Loucy (cell line): ENCODE measurements around the gene ANKRD33B.

Experiments used
- H2AFZ ChIP-seq: fragments of 200-600 bp; sonication (generic); 2 replicates; pipeline ENCODE4 v1.6.0; 2016; ENCODE audit warnings: antibody characterized with exemption, mild to moderate bottlenecking, low read length, moderate library complexity
- H3F3A ChIP-seq: fragments of 200-600 bp; 2 replicates; pipeline ENCODE4 v1.6.0; 2016; ENCODE audit warnings: antibody characterized with exemption, low read depth, mild to moderate bottlenecking
- H3K27me3 ChIP-seq: fragments of 200-600 bp; sonication (generic); 2 replicates; pipeline ENCODE4 v1.6.1; 2014; ENCODE audit warnings: low read length, mild to moderate bottlenecking; ENCODE audit not compliant: insufficient read depth, poor library complexity, severe bottlenecking
- H3K36me3 ChIP-seq: fragments of 200-600 bp; sonication (generic); 2 replicates; pipeline ENCODE4 v1.6.1; 2016; ENCODE audit warnings: low read length; ENCODE audit not compliant: insufficient read depth
- H3K4me1 ChIP-seq: fragments of 200-600 bp; sonication (generic); 2 replicates; pipeline ENCODE4 v1.5.1; 2014; ENCODE audit warnings: low read length, mild to moderate bottlenecking; ENCODE audit not compliant: insufficient read depth, poor library complexity, severe bottlenecking
- H3K4me2 ChIP-seq: fragments of 200-600 bp; sonication (generic); 2 replicates; pipeline ENCODE4 v1.6.0; 2014; ENCODE audit warnings: antibody characterized with exemption, low read length, low read depth, mild to moderate bottlenecking; ENCODE audit not compliant: poor library complexity, severe bottlenecking
- H3K4me3 ChIP-seq: fragments of 200-600 bp; sonication (generic); 2 replicates; pipeline ENCODE4 v1.5.1; 2014; ENCODE audit warnings: low read length, mild to moderate bottlenecking, mixed read lengths; ENCODE audit not compliant: poor library complexity, severe bottlenecking
- H3K79me2 ChIP-seq: fragments of 200-600 bp; sonication (generic); 2 replicates; pipeline ENCODE4 v1.6.1; 2014; ENCODE audit warnings: low read length; ENCODE audit not compliant: insufficient read depth
- H3K9ac ChIP-seq: fragments of 200-600 bp; sonication (generic); 2 replicates; pipeline ENCODE4 v1.6.0; 2014; ENCODE audit warnings: mild to moderate bottlenecking, low read depth, low read length, moderate library complexity; ENCODE audit not compliant: poor library complexity, severe bottlenecking
- H3K9me2 ChIP-seq: fragments of 200-600 bp; sonication (generic); replicated peaks from 2 replicates; pipeline ENCODE4 v1.6.1; 2016; ENCODE audit warnings: low read depth, low read length, mixed read lengths
- H3K9me3 ChIP-seq: fragments of 200-600 bp; sonication (generic); 2 replicates; pipeline ENCODE4 v1.6.1; 2014; ENCODE audit warnings: mild to moderate bottlenecking, antibody characterized with exemption, low read length, low read depth; ENCODE audit not compliant: insufficient read depth
- H4K20me1 ChIP-seq: fragments of 200-600 bp; sonication (generic); 2 replicates; pipeline ENCODE4 v1.6.0; 2014; ENCODE audit warnings: antibody characterized with exemption, low read length, mild to moderate bottlenecking; ENCODE audit not compliant: insufficient read depth, poor library complexity, severe bottlenecking
- CTCF ChIP-seq: fragments of 200-600 bp; sonication (generic); conservative IDR thresholded peaks from 2 replicates; pipeline ENCODE4 v1.5.1; 2014; ENCODE audit warnings: mild to moderate bottlenecking, antibody characterized with exemption, low read length
- EZH2phosphoT487 ChIP-seq: fragments of 200-600 bp; IDR thresholded peaks from 2 replicates; pipeline ENCODE4 v1.6.1; 2018; ENCODE audit warnings: antibody characterized with exemption, mild to moderate bottlenecking, moderate library complexity, borderline replicate concordance

Gene ANKRD33B

GRCh38 chr5:10673017-10673389 lies 109.1 kb downstream of the ANKRD33B start:
- TF ChIP-seq EZH2phosphoT487 (no peak), CTCF (no peak)
- Histone ChIP-seq H3K4me3 (no peak overlapping the region), H3K9me3 (no peaks in the 10 kb centered on the region), H2AFZ (no peak overlapping the region), H3K4me1 (no peaks in the 10 kb centered on the region), H3K79me2 (no peaks in the 10 kb centered on the region), H3F3A (no peaks in the 10 kb centered on the region), H4K20me1 (no peaks in the 10 kb centered on the region), H3K4me2 (no peak overlapping the region), H3K9me2 (no peaks in the 10 kb centered on the region), H3K27me3 (no peaks in the 10 kb centered on the region), H3K9ac (no peak overlapping the region), H3K36me3 (peaks cover 12% of the 10 kb centered on the region; the same call in 1 of the 2 replicates)

DNA sequence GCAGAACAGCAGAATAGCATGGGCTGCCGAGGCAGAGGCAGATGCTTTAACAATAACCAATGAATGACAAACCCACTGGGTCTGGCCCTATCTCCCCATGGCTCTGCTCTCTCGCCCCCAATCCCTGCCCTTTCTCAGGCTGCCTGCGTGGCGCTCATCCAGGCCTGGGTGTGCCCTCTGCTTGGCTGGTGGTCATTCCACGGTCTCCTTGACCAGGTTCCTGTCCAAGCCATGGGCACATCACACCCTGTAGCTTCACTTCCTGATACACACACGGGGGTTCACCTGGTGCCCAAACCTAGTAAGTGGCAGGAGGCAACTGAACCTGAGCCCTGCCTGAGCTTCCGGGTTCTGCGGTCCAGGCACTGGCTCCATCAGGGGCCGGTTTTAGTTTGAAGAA lies 109.5 kb downstream of the ANKRD33B start:
- peaks cover 16% of the 10 kb centered on the region; the same call in 1 of the 2 replicates for H3K36me3 ChIP-seq
- H3F3A ChIP-seq, result no peaks in the 10 kb centered on the region
- H3K4me2 ChIP-seq, result no peak overlapping the region
- H4K20me1 ChIP-seq, result no peaks in the 10 kb centered on the region
- no peaks in the 10 kb centered on the region for H3K9me3 ChIP-seq
- H3K9ac ChIP-seq, result no peak overlapping the region
- H3K9me2 ChIP-seq, result no peaks in the 10 kb centered on the region
- no peak overlapping the region for H2AFZ ChIP-seq
- TF ChIP-seq CTCF, result no peak
- no peak for TF ChIP-seq EZH2phosphoT487
- H3K79me2 ChIP-seq, result no peaks in the 10 kb centered on the region
- H3K27me3 ChIP-seq, result no peaks in the 10 kb centered on the region
- no peaks in the 10 kb centered on the region for H3K4me1 ChIP-seq
- H3K4me3 ChIP-seq, result no peak overlapping the region

DNA sequence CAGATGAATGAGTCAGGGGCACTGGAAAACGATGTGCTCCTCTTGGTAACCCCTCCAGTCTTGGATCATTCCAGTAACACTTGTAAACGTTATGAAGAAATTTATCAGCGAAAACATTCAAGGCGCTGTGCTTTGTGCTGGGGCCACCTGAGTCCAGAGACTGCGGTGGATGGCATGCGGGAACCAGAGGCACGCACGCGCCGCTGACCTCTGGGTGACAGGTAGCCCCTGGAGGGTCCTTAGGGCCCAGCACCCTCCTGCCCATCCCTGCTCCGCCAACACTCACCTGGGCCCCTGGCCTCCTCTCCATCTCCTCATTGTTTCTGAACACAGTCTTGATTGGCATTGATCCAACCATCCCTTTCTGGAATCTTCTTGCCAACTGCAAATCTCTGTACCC lies 110.2 kb downstream of the ANKRD33B start:
- no peaks in the 10 kb centered on the region for H3K4me1 ChIP-seq
- H3K27me3 ChIP-seq, result no peaks in the 10 kb centered on the region
- H4K20me1 ChIP-seq, result no peaks in the 10 kb centered on the region
- H3K9me3 ChIP-seq, result no peaks in the 10 kb centered on the region
- TF ChIP-seq EZH2phosphoT487, result no peak
- no peak for TF ChIP-seq CTCF
- no peak overlapping the region for H2AFZ ChIP-seq
- H3F3A ChIP-seq, result no peaks in the 10 kb centered on the region
- peaks cover 19% of the 10 kb centered on the region; the same call in 1 of the 2 replicates for H3K36me3 ChIP-seq
- no peaks in the 10 kb centered on the region for H3K9me2 ChIP-seq
- H3K4me2 ChIP-seq, result no peak overlapping the region
- no peak overlapping the region for H3K9ac ChIP-seq
- H3K4me3 ChIP-seq, result no peak overlapping the region
- no peaks in the 10 kb centered on the region for H3K79me2 ChIP-seq
